Hindlimb muscle (tissue), 1 donor: ENCODE data around the gene CCDC112. TPM values are rescaled to one million over a fixed set of nuclear protein-coding genes. Genes with fewer than 3 reads are reported as not detected.

ENCODE experiments used
- DNase-seq: peaks from one replicate; pipeline ENCODE4 v3.0.0-alpha.2; 2013
- polyA plus RNA-seq: library from polyadenylated mRNA; unstranded; fragments of 120-200 nt; gene quantifications from one replicate; pipeline ENCODE4 v1.2.1, GENCODE V29; 2013; ENCODE audit not compliant: insufficient read length

The CCDC112 gene
- polyA plus RNA-seq, 1 donor, result 11.3 TPM

DNA sequence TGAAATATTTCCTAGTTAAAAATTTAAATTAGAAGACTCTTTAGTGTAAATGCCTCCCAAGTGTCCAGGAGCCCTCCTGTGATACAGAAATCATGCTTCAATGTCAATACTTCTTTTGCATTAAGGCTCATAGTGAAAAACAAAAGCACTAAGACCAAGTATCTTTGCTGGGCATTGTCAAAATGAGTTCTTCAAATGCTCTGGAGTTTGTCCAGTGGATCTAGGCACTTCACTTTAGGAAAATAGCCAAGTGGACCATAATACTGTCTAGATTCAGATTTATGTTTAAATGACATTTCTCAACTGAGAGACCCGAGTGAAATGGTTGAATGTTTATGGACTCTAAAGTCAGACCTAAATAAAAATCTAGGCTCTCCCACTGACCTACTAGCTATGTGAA, 21.3 kb upstream of the CCDC112 start:
- no peak for DNase-seq

DNA sequence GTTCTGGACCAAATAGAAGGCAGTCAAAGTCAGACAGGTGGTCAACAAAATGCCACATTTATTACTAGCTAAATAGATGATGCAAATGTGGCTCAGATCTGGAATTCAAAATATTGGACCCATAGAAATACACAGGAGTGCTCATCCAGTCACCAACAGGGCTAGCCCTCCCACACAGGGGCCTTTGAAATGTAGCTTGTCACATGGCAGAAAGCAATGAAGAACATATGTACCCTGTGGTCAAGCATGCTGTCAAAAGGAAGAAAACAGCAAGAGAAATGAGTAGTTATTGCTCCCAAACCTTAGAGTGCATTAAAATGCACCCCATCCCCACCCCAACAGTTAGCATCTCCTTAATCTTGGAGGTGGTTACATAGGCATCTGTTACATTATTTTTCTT, 20.9 kb upstream of the CCDC112 start:
- no peak for DNase-seq

- no peak for DNase-seq
These were observed 17.2 kb upstream of the CCDC112 start for GRCh38 chr5:115313632-115314031.

DNA sequence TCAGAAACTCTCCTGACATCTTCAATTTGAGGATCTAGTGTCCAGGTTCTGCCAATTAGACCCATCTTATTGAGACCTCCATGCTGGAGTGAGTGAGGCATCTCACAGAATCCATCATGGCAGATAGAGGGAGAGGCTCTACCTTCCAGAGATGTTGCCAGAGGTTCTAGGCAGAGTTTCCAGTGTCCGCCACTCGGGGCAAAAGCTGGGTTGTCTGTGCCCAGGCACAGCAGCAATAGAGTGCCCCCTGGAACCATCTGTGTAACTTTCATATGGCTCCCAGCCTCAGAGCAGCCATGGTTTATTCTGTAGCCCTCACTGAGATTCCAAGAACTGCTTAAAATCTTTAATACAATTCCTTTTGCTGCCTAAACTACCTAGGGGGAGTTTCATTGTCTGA, 16.6 kb upstream of the CCDC112 start:
- DNase-seq, result no peak

DNA sequence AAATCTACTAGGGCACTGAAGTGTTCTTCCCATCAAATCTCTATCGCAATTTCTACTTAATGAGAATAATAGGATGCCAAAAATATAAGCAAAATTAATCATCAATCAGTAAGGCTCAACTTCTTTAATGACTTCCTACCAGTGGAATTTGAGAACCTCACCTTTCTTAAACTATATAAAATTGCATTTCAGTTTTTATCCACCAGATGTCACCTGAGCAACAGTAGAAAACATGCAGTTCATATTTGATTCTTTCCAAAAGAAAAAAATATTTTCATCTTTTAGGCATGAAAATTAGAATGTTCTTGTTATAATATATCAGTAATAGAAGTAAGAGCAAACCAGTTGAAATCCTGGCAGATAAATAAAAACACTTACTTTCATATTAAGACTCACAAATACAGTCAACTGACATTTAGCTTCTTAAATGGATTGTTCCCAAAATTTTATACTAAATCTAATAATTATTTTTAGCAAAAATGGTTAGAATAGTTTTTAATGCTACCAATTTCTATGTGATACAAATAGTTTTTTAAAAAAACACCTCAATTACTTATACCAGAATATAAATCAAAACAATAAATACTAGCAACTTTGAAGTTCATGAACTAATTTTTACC, 13.4 kb upstream of the CCDC112 start:
- DNase-seq, result peak; percentile 24

DNA sequence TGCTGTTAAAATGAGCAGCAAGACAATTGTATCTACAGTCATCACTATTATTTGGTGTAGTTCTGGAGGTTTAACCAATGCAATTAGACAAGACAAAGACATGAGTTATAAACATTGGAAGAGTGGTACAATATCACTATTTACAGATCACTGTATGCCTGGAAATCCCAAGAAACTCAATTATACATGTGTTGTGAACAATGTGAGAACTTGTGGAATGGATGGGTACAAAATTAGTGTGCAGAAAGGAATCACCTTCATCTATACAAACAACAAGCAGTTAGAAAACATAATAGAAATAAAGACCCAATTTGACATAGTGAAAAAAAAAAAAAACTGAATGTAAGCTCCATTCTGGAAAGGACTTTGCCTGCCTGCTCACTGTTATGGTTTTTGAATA, 12.4 kb upstream of the CCDC112 start:
- DNase-seq, result no peak

- no peak for DNase-seq
These were observed 9.6 kb upstream of the CCDC112 start for GRCh38 chr5:115306011-115306536.

DNA sequence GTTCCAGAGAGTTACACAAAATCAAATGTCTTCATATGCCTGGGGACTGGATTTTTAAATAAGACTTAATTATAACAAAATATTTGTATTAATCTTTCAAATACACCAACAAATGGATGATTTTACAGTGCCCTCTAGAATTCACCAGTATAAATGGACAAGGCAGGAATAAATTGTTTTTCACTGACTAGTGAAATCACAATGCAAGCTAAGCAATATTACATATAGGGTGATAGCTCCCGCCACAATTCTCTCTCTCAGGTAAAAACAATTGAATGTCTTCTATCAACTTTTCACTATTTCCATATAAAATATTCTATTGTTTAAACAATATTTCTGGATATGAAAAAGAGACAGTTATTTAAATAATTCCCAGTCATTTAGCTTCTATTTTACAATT, 8.0 kb upstream of the CCDC112 start:
- DNase-seq, result no peak

DNA sequence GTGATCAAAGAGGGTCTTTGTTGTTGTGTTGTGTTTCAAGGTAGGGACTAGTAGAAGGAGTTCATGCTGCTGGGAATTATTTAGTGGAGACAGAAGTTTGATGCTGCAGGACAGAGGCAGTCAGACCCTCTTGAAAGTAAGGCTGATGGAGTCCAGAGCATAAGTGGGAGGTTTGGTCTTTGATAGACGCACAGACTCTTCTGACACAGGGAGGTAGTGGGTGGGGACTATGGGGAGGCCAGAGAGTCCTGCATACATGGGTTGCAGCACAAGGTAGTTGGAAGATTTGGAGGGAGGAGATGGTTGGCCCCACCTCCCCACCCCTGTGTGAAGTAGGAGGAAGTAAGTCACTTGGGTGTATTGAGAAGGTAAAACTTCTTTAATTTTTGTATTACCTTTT, 2.4 kb upstream of the CCDC112 start:
- no peak for DNase-seq

DNA sequence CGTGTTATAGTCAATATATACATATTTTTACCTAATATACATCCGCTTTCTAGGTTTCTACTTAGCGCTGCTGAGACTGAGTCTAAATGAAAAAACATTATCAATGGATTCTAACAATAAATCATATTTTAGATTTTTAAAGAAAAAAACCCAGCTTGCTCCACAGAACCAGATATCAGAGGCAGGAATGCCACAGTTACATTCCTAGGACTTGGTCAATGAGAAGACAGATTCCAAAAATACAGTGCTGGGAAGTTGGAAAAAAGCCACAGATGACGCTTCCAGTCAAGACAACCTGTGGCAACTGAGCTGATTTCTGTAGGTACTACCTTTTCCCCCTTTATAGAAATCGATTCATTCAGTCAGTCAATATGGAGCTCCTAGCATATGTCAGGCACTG, 577 bp upstream of the CCDC112 start:
- no peak for DNase-seq

DNA sequence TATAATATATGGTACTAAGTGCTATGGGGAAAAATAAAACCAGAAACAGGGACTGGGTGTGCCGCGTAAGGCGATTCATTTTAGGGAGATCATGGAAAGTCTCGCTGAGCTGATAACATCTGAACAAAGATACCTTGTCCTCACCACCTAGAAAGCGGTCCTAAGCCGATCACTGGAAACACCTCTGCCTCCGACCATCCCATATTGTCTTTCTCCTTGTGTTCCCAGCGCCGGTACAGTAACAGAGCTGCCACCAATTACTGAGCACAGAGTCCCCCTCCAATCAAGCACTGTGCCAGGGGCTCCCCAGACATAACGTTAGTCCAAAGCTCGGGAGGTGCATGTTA, 704 bp downstream of the CCDC112 start:
- no peak for DNase-seq

DNA sequence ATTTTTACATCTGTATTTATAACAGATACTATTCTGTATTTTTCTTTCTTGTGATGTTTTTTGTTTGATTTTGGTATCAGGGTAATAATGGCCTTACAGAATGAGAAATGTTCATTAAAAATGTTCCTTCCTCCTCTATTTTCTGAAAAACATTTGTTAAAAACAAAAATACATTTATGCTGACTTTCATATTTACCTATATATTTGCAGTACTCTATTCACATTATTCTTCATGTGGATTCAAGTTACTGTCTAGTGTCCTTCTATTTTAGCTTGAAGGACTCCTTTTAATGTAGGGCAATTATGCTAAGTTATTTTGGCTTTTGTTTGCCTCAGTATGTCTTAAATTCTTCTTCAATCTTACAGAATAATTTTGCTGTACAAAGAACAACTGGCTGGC, 5.1 kb downstream of the CCDC112 start:
- no peak for DNase-seq

DNA sequence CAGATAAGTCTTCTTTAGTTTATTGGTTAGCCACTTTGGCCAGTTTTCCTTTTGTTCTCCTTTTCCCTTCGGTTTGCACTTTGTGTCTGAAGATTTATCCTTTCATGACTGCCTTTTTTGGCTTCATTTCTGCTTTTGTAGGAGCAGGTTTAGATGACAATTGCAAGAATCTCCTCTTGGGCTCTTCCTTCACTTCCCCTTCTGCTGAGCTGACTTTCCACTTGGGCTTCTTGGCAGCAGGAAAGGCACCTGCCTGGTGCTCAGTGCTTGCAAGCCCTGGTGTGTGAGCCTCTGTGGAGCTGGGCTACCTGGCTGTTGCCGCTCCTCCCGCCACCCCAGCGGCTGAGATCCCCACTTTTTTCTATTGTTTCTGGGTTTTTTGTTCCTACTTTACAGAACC, 7.3 kb downstream of the CCDC112 start:
- DNase-seq, result no peak

- DNase-seq, result no peak
These were observed 12.4 kb downstream of the CCDC112 start for GRCh38 chr5:115284021-115284420.

DNA sequence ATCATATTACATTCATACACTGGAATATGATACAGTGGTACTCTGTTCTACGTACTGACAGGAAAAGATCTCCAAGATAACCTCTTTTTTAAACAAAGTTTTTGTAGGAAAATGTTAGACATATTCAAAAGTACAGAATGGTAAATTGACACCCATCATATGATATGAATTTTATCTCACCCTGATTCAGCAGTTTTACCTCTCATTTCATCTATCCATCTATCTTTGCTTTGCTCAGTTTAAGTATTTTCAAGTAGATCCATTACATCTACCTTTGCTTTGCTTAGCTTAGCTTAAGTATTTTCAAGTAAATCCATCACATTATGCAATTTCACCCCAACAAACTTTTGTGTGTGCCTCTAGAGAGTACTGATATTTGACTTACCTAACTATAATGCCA, 14.3 kb downstream of the CCDC112 start:
- DNase-seq, result no peak

DNA sequence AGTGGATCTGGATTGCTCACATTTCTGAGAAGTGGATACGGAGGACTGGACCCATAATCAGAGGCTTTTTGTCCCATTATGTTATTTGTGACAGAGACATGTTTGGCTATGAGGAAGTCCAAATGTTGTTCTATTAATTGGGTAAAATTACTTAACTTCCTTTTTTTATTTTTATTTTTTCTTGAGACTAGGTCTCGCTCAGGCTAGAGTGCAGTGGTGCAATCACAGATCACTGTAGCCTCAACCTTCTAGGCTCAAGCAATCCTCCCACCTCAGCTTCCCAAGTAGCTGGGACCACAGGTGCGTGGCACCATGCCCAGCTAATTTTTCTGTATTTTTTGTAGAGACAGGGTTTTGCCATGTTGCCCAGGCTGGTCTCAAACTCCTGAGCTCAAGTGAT, 21.9 kb downstream of the CCDC112 start:
- no peak for DNase-seq

DNA sequence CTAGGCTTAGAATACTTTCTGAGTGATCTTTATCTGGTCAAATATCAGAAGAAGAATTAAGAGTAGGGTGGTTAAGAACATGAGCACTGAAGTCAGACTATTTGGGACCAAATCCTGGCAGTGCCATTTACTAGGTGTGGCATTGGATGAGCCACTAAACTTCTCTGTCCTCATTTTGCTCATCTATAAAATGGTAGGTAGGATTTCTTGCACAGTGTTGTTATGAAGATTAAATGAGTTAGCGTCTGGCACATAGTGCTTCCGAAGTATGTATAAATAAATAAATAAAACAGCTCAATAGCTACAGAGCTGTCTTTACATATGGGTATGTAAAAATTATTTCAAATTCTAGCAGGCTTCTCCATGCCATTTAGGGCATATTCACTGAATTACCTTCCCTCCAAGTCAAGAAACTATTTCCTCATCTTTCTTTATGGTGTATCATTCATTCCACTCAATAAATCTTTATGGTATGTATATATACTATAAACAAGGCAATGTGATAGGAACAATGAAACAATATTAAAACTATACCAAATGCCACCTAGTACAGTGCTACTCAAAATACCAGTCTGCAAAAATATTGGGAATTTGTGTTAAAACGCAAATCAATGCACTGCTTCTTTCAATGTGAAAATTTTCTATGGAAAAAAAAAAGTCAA, 24.0 kb downstream of the CCDC112 start:
- DNase-seq, result no peak

GRCh38 chr5:115271295-115272050, 25.0 kb downstream of the CCDC112 start:
- DNase-seq, result no peak

GRCh38 chr5:115267617-115268016, 28.8 kb downstream of the CCDC112 start:
- no peak for DNase-seq

DNA sequence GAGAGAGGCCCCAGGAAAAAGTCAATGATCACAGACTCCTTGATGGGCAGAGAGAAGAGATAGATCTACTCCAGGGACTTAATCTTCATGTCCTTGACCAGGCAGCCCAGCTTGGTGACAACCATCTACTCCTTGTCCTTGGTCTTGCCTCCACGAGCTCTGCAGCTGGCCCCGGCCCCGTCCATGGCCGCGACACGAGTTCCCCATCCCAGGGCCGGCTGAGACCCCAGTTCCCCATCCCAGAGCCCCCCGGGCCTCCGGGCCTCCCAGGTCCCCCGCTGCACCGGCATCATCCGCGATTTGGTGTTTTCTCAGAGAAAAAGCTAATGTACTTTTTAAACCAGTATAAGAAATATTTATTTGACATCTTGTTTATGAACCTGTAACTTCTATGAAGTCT, 31.2 kb downstream of the CCDC112 start:
- no peak for DNase-seq

GRCh38 chr5:115264786-115265185, 31.7 kb downstream of the CCDC112 start:
- no peak for DNase-seq

DNA sequence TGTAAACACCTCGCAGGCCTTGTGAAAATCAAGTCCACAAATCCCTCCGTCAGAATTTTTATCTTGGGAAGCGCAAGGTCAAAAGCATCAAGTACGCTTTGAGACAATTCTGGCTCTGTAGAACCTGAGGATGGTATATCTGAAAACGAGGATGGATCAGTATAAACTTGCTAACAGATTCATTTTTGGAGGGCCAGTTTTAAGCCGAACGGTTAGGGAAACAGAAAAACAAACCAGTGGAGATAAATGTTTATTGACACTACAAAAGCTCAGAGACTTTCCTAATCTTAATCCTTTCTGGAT, 33.4 kb downstream of the CCDC112 start:
- no peak for DNase-seq

- peak; percentile 77 for DNase-seq
These were observed 34.0 kb downstream of the CCDC112 start, which contains the start of gene PGGT1B for GRCh38 chr5:115262321-115263077. PGGT1B (minus strand) TSS chr5:115262877; CDS start chr5:115262851, 26 bp downstream.
